ENCODE data around the gene CNOT6.

The CNOT6 gene

GRCh38 chr5:180622910-180623309 lies 128.7 kb downstream of the CNOT6 start:
- DNase-seq (ENCODE audit: low spot score), result no peak

GRCh38 chr5:180623411-180623834 lies 129.2 kb downstream of the CNOT6 start:
- no peak for DNase-seq (ENCODE audit: low spot score)

- DNase-seq (ENCODE audit: low spot score), result no peak
Measured at GRCh38 chr5:180623844-180624243, 129.7 kb downstream of the CNOT6 start.

- no peak for DNase-seq (ENCODE audit: low spot score)
Measured at GRCh38 chr5:180624587-180624986, 130.4 kb downstream of the CNOT6 start.

- no peak for DNase-seq (ENCODE audit: low spot score)
Measured at GRCh38 chr5:180625125-180625790, 131.1 kb downstream of the CNOT6 start.

GRCh38 chr5:180625791-180626660 lies 131.8 kb downstream of the CNOT6 start:
- no peak for DNase-seq (ENCODE audit: low spot score)

GRCh38 chr5:180626661-180627385 lies 132.6 kb downstream of the CNOT6 start:
- DNase-seq (ENCODE audit: low spot score), result no peak

- no peak for DNase-seq (ENCODE audit: low spot score)
Measured at GRCh38 chr5:180627386-180628120, 133.4 kb downstream of the CNOT6 start.

All from AG08395 (cell line).